A549 treated with AZD9567 at 1 μM for 4 hours (cell line): ENCODE measurements around the gene VAMP1. TPM values are rescaled to one million over a fixed set of nuclear protein-coding genes. Genes with fewer than 3 reads are reported as not detected.

ENCODE experiments used
- total RNA-seq: library from RNA; stranded (reverse); fragments of 200-300 nt; extraction: Qiagen RNA extraction; gene quantifications from 5 replicates; pipeline ENCODE4 v1.2.3, GENCODE V29; 2022; ENCODE audit not compliant: insufficient read depth

The VAMP1 gene, protein sequence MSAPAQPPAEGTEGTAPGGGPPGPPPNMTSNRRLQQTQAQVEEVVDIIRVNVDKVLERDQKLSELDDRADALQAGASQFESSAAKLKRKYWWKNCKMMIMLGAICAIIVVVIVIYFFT
- 11.7 to 15.5 TPM (median 12.8 TPM) in 5 replicates for total RNA-seq

GRCh38 chr12:6470375-6471163 is at the start of gene VAMP1:
VAMP1 (minus strand) TSS chr12:6470677; CDS start chr12:6470531, 146 bp downstream.

GRCh38 chr12:6493497-6494257 is 23.2 kb upstream of the VAMP1 start, which contains the start of gene NCAPD2:
NCAPD2 (plus strand) TSS chr12:6494102; CDS start chr12:6495099, 997 bp downstream.

DNA sequence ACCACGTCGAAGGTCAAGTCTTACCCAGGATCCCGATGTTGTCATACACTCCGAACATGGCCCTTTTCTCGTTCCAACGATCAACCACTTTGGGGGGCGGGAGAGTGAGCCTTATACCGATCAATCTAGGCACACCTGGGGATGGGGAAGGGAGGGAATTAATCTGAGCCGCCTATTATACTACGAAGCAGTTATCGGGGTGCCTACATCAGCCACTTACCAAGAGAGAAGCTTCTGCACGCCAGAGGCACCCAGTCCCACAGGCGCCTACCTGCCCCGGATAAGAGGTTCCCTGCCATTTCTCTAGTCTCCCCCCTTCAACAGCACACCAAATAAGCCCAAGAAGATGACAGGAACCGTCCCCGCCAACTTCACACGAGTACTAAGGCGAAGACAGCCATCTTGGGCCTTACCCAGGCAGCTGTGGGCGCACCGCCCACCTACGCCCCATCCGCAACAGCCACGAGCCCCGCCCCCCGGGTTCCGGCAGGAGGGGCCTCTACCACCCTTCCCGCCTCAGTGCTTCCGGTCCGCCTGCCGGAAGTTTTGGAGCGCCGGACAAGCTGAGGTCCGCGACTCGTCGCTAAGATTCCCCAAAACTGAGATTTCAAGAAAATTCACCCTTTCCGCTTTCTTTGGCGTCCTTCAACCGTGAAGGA is 22.5 kb upstream of the VAMP1 start, which contains the start of gene MRPL51:
Gene MRPL51 (minus strand): TSS at position 425 of the 659 bp plus-strand sequence. CDS start 126 bp downstream, at position 299.

DNA sequence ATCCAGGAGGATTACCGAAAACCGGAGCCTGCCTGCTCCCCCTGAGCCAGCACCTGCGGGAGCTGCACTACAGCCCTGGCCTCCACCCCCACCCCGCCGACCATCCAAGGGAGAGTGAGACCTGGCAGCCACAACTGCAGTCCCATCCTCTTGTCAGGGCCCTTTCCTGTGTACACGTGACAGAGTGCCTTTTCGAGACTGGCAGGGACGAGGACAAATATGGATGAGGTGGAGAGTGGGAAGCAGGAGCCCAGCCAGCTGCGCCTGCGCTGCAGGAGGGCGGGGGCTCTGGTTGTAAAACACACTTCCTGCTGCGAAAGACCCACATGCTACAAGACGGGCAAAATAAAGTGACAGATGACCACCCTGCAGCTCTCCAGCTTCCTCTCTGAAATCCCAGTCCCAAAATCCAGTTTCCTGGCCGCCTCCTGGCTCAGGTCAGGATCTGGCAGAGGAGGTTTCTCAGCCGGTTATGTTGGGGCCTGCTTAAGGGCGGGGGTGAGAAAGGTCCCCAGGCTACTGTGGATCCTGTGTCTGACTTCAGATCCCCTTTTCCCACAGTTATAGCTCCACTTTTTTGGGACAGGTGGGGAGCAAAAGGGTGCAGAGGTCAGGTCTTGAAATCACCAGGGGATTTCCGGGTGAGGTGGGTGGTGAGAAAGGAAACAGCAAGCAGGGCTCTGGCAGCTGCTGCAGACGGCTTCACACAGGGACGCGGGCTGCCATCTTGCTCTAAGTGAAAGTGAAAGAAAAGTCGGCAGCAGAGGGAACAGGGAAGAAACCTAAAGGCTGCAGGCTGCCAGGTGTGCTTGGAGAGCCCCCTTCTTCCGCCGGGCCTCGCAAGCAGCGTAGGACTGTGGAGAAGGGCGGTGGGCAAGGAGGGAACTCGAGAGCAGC is 18.9 kb downstream of the VAMP1 start, which contains the start of gene TAPBPL:
Gene TAPBPL (plus strand): TSS at position 695 of the 897 bp plus-strand sequence. CDS start 207 bp downstream, outside the sequence.

GRCh38 chr12:6444704-6445688 is 25.5 kb downstream of the VAMP1 start, which contains the start of gene CD27:
CD27 (plus strand) TSS chr12:6444955; CDS start chr12:6445096, 141 bp downstream.

Other genes starting within 250 kb of the VAMP1 start
- 0.13 to 1.1 TPM (median 0.20 TPM) in 5 replicates for gene PLEKHG6, start 160.0 kb downstream of the VAMP1 start, total RNA-seq
- 353 to 773 TPM (median 449 TPM) in 5 replicates for gene TNFRSF1A, start 128.6 kb downstream of the VAMP1 start, total RNA-seq
- 13.9 to 31.3 TPM (median 14.8 TPM) in 5 replicates for gene SCNN1A, start 95.1 kb downstream of the VAMP1 start, total RNA-seq
- 185 to 209 TPM (median 207 TPM) in 5 replicates for gene LTBR, start 86.5 kb downstream of the VAMP1 start, total RNA-seq
- not detected in 5 replicates for gene CD27, start 25.7 kb downstream of the VAMP1 start, total RNA-seq
- gene TAPBPL, start 18.6 kb downstream of the VAMP1 start, total RNA-seq: 3.3 to 7.1 TPM (median 3.7 TPM) in 5 replicates
- 294 to 317 TPM (median 305 TPM) in 5 replicates for gene MRPL51, start 22.6 kb upstream of the VAMP1 start, total RNA-seq
- 52.1 to 60.1 TPM (median 58.2 TPM) in 5 replicates for gene NCAPD2, start 23.4 kb upstream of the VAMP1 start, total RNA-seq
- gene GAPDH, start 63.8 kb upstream of the VAMP1 start, total RNA-seq: 7,420 to 9,416 TPM (median 8,934 TPM) in 5 replicates
- gene IFFO1, start 85.4 kb upstream of the VAMP1 start, total RNA-seq: 1.1 to 1.8 TPM (median 1.4 TPM) in 4 of 5 replicates, not detected in the other
- gene NOP2, start 97.6 kb upstream of the VAMP1 start, total RNA-seq: 106 to 116 TPM (median 109 TPM) in 5 replicates
- gene CHD4, start 136.7 kb upstream of the VAMP1 start, total RNA-seq: 54.8 to 124 TPM (median 56.2 TPM) in 5 replicates
- gene LPAR5, start 165.3 kb upstream of the VAMP1 start, total RNA-seq: 0.34 to 0.88 TPM (median 0.49 TPM) in 4 of 5 replicates, not detected in the other
- gene ACRBP, start 176.8 kb upstream of the VAMP1 start, total RNA-seq: 0.06 to 0.38 TPM (median 0.17 TPM) in 4 of 5 replicates, not detected in the other
- gene ING4, start 192.4 kb upstream of the VAMP1 start, total RNA-seq: 10.1 to 16.0 TPM (median 13.2 TPM) in 5 replicates
- gene ZNF384, start 218.7 kb upstream of the VAMP1 start, total RNA-seq: 39.7 to 58.0 TPM (median 53.1 TPM) in 5 replicates
- gene PIANP, start 230.1 kb upstream of the VAMP1 start, total RNA-seq: 0.70 to 1.3 TPM (median 0.88 TPM) in 4 of 5 replicates, not detected in the other